Measurements from ENCODE around the gene ORAI3. TPM values are rescaled to one million over a fixed set of nuclear protein-coding genes. Genes with fewer than 3 reads are reported as not detected.

Gene ORAI3
- total RNA-seq, 2 donors from 2014 or later: 19.0 to 35.7 TPM

- Histone ChIP-seq H3K4me1 (ENCODE audit: control insufficient read depth in 1 of 2, low read depth in 2 of 2) (no peaks in the 10 kb centered on the region), H3K27me3 (replicated peaks; ENCODE audit: insufficient read depth) (no peaks in the 10 kb centered on the region), H3K9me3 (no peaks in the 10 kb centered on the region), H3K27ac (no peak overlapping the region), H3K36me3 (peaks cover 73% of the 10 kb centered on the region), H3K4me3 (no peak overlapping the region)
- DNase-seq (ENCODE audit: low spot score) (no peak), ATAC-seq (ENCODE audit: insufficient number of reproducible peaks, low FRiP score, low read depth) (no peak)
- TF ChIP-seq CTCF (IDR thresholded peaks at IDR 0.05): no peak
Measured at GRCh38 chr16:30974348-30974747, 25.5 kb downstream of the ORAI3 start.

- Histone ChIP-seq H3K27me3 (replicated peaks; ENCODE audit: insufficient read depth) (no peaks in the 10 kb centered on the region), H3K4me3 (no peak overlapping the region), H3K36me3 (peaks cover 71% of the 10 kb centered on the region), H3K9me3 (no peaks in the 10 kb centered on the region), H3K27ac (no peak overlapping the region), H3K4me1 (ENCODE audit: control insufficient read depth in 1 of 2, low read depth in 2 of 2) (no peaks in the 10 kb centered on the region)
- DNase-seq (ENCODE audit: low spot score): no peak
- TF ChIP-seq CTCF (IDR thresholded peaks at IDR 0.05): no peak
- ATAC-seq (ENCODE audit: insufficient number of reproducible peaks, low FRiP score, low read depth): no peak
Measured at GRCh38 chr16:30976486-30976885, 27.6 kb downstream of the ORAI3 start.

GRCh38 chr16:30977502-30977901, 28.6 kb downstream of the ORAI3 start:
- no peak for ATAC-seq (ENCODE audit: insufficient number of reproducible peaks, low FRiP score, low read depth)
- Histone ChIP-seq H3K4me3 (no peak overlapping the region), H3K36me3 (peaks cover 61% of the 10 kb centered on the region), H3K27me3 (replicated peaks; ENCODE audit: insufficient read depth) (no peaks in the 10 kb centered on the region), H3K27ac (no peak overlapping the region), H3K9me3 (no peaks in the 10 kb centered on the region), H3K4me1 (ENCODE audit: control insufficient read depth in 1 of 2, low read depth in 2 of 2) (no peaks in the 10 kb centered on the region)
- no peak for TF ChIP-seq CTCF (IDR thresholded peaks at IDR 0.05)
- no peak for DNase-seq (ENCODE audit: low spot score)

GRCh38 chr16:30979170-30980022, 30.5 kb downstream of the ORAI3 start:
- no peak for DNase-seq (ENCODE audit: low spot score)
- Histone ChIP-seq H3K27me3 (replicated peaks; ENCODE audit: insufficient read depth) (no peaks in the 10 kb centered on the region), H3K36me3 (peaks cover 50% of the 10 kb centered on the region), H3K4me1 (ENCODE audit: control insufficient read depth in 1 of 2, low read depth in 2 of 2) (no peaks in the 10 kb centered on the region), H3K9me3 (no peaks in the 10 kb centered on the region), H3K27ac (no peak overlapping the region), H3K4me3 (no peak overlapping the region)
- ATAC-seq (ENCODE audit: insufficient number of reproducible peaks, low FRiP score, low read depth): no peak
- no peak for TF ChIP-seq CTCF (IDR thresholded peaks at IDR 0.05)

- H3K27ac ChIP-seq: no peak overlapping the region
- H3K27me3 ChIP-seq (replicated peaks; ENCODE audit: insufficient read depth): no peaks in the 10 kb centered on the region
- TF ChIP-seq CTCF (IDR thresholded peaks at IDR 0.05): no peak
- H3K9me3 ChIP-seq: no peaks in the 10 kb centered on the region
- DNase-seq (ENCODE audit: low spot score) (no peak), ATAC-seq (ENCODE audit: insufficient number of reproducible peaks, low FRiP score, low read depth) (no peak)
- peaks cover 50% of the 10 kb centered on the region for H3K36me3 ChIP-seq
- H3K4me1 ChIP-seq (ENCODE audit: control insufficient read depth in 1 of 2, low read depth in 2 of 2): no peaks in the 10 kb centered on the region
- H3K4me3 ChIP-seq: no peak overlapping the region
Measured at GRCh38 chr16:30980023-30980371, 31.1 kb downstream of the ORAI3 start.
